Glutamatergic neuron (in vitro differentiated cells): ENCODE results near the gene SNAP25. TPM values are rescaled to one million over a fixed set of nuclear protein-coding genes. Genes with fewer than 3 reads are reported as not detected.

Experiments
- DNase-seq: peaks from one replicate; pipeline ENCODE4 v3.0.0; 2022
- H3K27ac Mint-ChIP-seq: one replicate; pipeline ENCODE4 v1.8.0; 2020; ENCODE audit warnings: mild to moderate bottlenecking, mixed read lengths, inconsistent platforms; ENCODE audit not compliant: unreplicated experiment
- H3K27me3 Mint-ChIP-seq: one replicate; pipeline ENCODE4 v1.8.0; 2020; ENCODE audit warnings: mild to moderate bottlenecking, moderate library complexity, mixed read lengths, inconsistent platforms; ENCODE audit not compliant: unreplicated experiment
- H3K36me3 Mint-ChIP-seq: one replicate; pipeline ENCODE4 v1.8.0; 2020; ENCODE audit warnings: mild to moderate bottlenecking, mixed read lengths, inconsistent platforms; ENCODE audit not compliant: unreplicated experiment
- H3K4me1 Mint-ChIP-seq: one replicate; pipeline ENCODE4 v1.8.0; 2020; ENCODE audit warnings: mild to moderate bottlenecking, low read depth, mixed read lengths, inconsistent platforms; ENCODE audit not compliant: unreplicated experiment
- H3K4me3 Mint-ChIP-seq: one replicate; pipeline ENCODE4 v1.8.0; 2020; ENCODE audit warnings: mild to moderate bottlenecking, mixed read lengths, inconsistent platforms; ENCODE audit not compliant: unreplicated experiment
- H3K9me3 Mint-ChIP-seq: one replicate; pipeline ENCODE4 v1.8.0; 2020; ENCODE audit warnings: mild to moderate bottlenecking, moderate library complexity, mixed read lengths, inconsistent platforms; ENCODE audit not compliant: unreplicated experiment
- CTCF ChIP-seq: fragments of 200-600 bp; sonication (generic); IDR thresholded peaks from one replicate; pipeline ENCODE4 v1.5.0; 2021; ENCODE audit not compliant: partially characterized antibody, unreplicated experiment
- total RNA-seq: library from RNA; stranded (reverse); fragmentation: NEBNext Ultra II Directional; extraction: Animal tissue kit (Norgen Biotek cat#: 25700); gene quantifications from one replicate; pipeline ENCODE4 v1.2.1, GENCODE V29; 2021; ENCODE audit not compliant: unreplicated experiment

Gene SNAP25
- total RNA-seq, 1 donor from 2014 or later, result 61.0 TPM

GRCh38 chr20:10347086-10347880, 128.7 kb downstream of the SNAP25 start:
- Mint-ChIP-seq H3K36me3 (no peaks in the 10 kb centered on the region), H3K4me3 (no peak overlapping the region), H3K27me3 (no peaks in the 10 kb centered on the region), H3K9me3 (peaks cover 2% of the 10 kb centered on the region), H3K27ac (no peak overlapping the region), H3K4me1 (peaks cover 1% of the 10 kb centered on the region)
- TF ChIP-seq CTCF, result no peak
- DNase-seq, result no peak

- Mint-ChIP-seq H3K4me1 (peaks cover 4% of the 10 kb centered on the region), H3K27me3 (no peaks in the 10 kb centered on the region), H3K27ac (no peak overlapping the region), H3K4me3 (no peak overlapping the region), H3K36me3 (no peaks in the 10 kb centered on the region), H3K9me3 (peaks cover 2% of the 10 kb centered on the region)
- TF ChIP-seq CTCF, result no peak
- no peak for DNase-seq
These were observed 130.5 kb downstream of the SNAP25 start for GRCh38 chr20:10349118-10349517.

- Mint-ChIP-seq H3K9me3 (peaks cover 2% of the 10 kb centered on the region), H3K4me1 (peaks cover 4% of the 10 kb centered on the region), H3K4me3 (no peak overlapping the region), H3K27ac (no peak overlapping the region), H3K36me3 (no peaks in the 10 kb centered on the region), H3K27me3 (no peaks in the 10 kb centered on the region)
- no peak for TF ChIP-seq CTCF
- no peak for DNase-seq
These were observed 131.7 kb downstream of the SNAP25 start for GRCh38 chr20:10350188-10350842.

GRCh38 chr20:10352934-10353824, 134.5 kb downstream of the SNAP25 start:
- DNase-seq, result no peak
- peaks cover 2% of the 10 kb centered on the region for H3K9me3 Mint-ChIP-seq
- H3K27ac Mint-ChIP-seq, result no peak overlapping the region
- no peak overlapping the region for H3K4me3 Mint-ChIP-seq
- H3K4me1 Mint-ChIP-seq, result peaks cover 4% of the 10 kb centered on the region
- no peaks in the 10 kb centered on the region for H3K36me3 Mint-ChIP-seq
- H3K27me3 Mint-ChIP-seq, result no peaks in the 10 kb centered on the region
- no peak for TF ChIP-seq CTCF
